PFSK-1 (cell line): Measurements from ENCODE around the gene IGSF23.

Experiments used
- FOXP2 ChIP-seq: optimal IDR thresholded peaks from 2 replicates; pipeline ENCODE3; 2011; ENCODE audit warnings: borderline replicate concordance, control low read depth, inconsistent platforms; ENCODE audit not compliant: insufficient read depth; ENCODE audit errors: extremely low read length, extremely low read depth
- POLR2AphosphoS5 ChIP-seq: IDR thresholded peaks from 2 replicates; pipeline ENCODE4 v1.6.1; 2012; ENCODE audit warnings: low read depth, mild to moderate bottlenecking, control low read depth, low read length, moderate library complexity
- SIN3A ChIP-seq: IDR thresholded peaks from 2 replicates; pipeline ENCODE4 v1.6.1; 2012; ENCODE audit warnings: mild to moderate bottlenecking, low read length, moderate library complexity, borderline replicate concordance; ENCODE audit not compliant: insufficient read depth
- TAF1 ChIP-seq: IDR thresholded peaks from 2 replicates; pipeline ENCODE4 v1.6.1; 2012; ENCODE audit warnings: low read length, control low read depth, borderline replicate concordance; ENCODE audit not compliant: insufficient read depth
- TF ChIP-seq, protein P1 (sequence below), 2 experiments: IDR thresholded peaks; 2 replicates each; pipeline versions ENCODE4 v1.6.1 to v1.8.0; 2011 to 2012; ENCODE audit warnings: low read depth in 2 of 2, low read length in 2 of 2, control low read depth in 1 of 2, inconsistent platforms in 1 of 2, mild to moderate bottlenecking in 1 of 2, moderate library complexity in 1 of 2; ENCODE audit not compliant: insufficient read depth in 1 of 2

IGSF23 gene

DNA sequence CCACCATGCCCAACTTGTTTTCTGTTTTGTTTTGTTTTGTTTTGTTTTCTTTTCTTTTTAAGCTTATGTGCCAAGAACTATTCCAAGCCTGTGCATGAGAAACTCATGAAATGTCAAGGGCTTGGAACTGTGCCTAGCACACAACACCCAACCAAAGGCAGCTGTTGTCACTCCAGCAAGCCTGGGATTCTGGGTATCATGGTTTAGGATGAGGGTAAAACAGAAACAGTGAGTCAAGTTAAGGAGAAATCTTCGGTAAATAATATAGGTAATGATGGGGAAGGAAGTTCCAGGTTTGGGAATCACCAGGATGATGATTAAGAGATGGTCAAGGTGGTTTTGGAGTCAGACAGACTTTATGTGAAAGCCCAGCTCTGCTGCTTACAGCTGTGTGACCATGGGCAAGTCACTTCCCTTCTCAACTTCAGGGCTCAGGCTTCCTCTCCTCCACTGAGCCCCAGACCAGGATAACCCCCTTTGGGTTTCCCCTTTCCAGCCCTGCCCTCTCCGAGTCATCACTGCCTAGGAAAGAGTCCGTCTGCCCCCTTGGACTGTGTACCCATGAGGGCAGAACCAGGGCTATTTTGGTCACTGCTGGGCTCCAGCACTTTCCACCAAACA lies 35.4 kb downstream of the IGSF23 start:
- TF ChIP-seq, protein P1, sequence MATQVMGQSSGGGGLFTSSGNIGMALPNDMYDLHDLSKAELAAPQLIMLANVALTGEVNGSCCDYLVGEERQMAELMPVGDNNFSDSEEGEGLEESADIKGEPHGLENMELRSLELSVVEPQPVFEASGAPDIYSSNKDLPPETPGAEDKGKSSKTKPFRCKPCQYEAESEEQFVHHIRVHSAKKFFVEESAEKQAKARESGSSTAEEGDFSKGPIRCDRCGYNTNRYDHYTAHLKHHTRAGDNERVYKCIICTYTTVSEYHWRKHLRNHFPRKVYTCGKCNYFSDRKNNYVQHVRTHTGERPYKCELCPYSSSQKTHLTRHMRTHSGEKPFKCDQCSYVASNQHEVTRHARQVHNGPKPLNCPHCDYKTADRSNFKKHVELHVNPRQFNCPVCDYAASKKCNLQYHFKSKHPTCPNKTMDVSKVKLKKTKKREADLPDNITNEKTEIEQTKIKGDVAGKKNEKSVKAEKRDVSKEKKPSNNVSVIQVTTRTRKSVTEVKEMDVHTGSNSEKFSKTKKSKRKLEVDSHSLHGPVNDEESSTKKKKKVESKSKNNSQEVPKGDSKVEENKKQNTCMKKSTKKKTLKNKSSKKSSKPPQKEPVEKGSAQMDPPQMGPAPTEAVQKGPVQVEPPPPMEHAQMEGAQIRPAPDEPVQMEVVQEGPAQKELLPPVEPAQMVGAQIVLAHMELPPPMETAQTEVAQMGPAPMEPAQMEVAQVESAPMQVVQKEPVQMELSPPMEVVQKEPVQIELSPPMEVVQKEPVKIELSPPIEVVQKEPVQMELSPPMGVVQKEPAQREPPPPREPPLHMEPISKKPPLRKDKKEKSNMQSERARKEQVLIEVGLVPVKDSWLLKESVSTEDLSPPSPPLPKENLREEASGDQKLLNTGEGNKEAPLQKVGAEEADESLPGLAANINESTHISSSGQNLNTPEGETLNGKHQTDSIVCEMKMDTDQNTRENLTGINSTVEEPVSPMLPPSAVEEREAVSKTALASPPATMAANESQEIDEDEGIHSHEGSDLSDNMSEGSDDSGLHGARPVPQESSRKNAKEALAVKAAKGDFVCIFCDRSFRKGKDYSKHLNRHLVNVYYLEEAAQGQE (IDR thresholded peaks at IDR 0.05; ENCODE audit: insufficient read depth in 1 of 2, low read depth in 2 of 2, low read length in 2 of 2): no peak
- no peak for TF ChIP-seq TAF1
- TF ChIP-seq FOXP2: no peak
- no peak for TF ChIP-seq SIN3A
- TF ChIP-seq POLR2AphosphoS5: no peak

DNA sequence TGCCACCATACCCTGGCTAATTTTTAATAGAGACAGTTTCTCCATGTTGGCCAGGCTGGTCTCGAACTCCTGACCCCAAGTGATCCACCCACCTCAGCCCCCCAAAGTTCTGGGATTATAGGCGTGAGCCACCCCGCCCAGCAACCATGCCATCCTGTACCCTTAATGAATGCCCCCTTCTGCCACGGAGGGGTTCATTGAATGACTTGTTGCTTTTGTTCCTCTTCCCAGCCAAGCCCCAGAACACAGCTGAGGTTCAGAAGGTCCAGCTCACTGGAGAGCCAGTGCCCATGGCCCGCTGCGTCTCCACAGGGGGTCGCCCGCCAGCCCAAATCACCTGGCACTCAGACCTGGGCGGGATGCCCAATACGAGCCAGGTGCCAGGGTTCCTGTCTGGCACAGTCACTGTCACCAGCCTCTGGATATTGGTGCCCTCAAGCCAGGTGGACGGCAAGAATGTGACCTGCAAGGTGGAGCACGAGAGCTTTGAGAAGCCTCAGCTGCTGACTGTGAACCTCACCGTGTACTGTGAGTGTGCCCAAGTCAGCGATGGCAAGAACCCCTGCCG lies 36.3 kb downstream of the IGSF23 start:
- TF ChIP-seq POLR2AphosphoS5: no peak
- no peak for TF ChIP-seq TAF1
- TF ChIP-seq FOXP2: no peak
- TF ChIP-seq, protein P1 (IDR thresholded peaks at IDR 0.05; ENCODE audit: insufficient read depth in 1 of 2, low read depth in 2 of 2, low read length in 2 of 2): no peak
- TF ChIP-seq SIN3A: no peak

DNA sequence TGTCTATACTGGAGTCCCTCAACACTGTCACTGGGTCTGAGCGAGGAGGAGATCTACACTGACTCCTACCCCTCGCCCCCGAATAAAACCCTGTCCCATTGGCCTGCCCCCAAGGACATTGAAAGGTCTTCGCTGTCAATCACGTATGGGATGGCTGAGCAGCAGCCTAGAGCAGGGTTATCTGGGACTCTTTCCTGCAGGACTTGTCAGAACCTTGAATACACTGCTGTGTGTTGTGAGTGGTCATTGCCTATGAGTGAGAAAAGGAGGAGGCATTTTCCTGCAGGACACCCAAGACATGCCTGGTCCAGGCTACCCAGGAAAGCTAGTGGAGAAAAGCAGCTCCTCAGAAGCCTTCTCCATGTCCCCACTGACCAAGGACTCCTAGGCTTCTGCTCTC lies 40.0 kb downstream of the IGSF23 start:
- TF ChIP-seq POLR2AphosphoS5: no peak
- no peak for TF ChIP-seq FOXP2
- no peak for TF ChIP-seq SIN3A
- TF ChIP-seq, protein P1 (IDR thresholded peaks at IDR 0.05; ENCODE audit: insufficient read depth in 1 of 2, low read depth in 2 of 2, low read length in 2 of 2): no peak
- TF ChIP-seq TAF1: no peak

DNA sequence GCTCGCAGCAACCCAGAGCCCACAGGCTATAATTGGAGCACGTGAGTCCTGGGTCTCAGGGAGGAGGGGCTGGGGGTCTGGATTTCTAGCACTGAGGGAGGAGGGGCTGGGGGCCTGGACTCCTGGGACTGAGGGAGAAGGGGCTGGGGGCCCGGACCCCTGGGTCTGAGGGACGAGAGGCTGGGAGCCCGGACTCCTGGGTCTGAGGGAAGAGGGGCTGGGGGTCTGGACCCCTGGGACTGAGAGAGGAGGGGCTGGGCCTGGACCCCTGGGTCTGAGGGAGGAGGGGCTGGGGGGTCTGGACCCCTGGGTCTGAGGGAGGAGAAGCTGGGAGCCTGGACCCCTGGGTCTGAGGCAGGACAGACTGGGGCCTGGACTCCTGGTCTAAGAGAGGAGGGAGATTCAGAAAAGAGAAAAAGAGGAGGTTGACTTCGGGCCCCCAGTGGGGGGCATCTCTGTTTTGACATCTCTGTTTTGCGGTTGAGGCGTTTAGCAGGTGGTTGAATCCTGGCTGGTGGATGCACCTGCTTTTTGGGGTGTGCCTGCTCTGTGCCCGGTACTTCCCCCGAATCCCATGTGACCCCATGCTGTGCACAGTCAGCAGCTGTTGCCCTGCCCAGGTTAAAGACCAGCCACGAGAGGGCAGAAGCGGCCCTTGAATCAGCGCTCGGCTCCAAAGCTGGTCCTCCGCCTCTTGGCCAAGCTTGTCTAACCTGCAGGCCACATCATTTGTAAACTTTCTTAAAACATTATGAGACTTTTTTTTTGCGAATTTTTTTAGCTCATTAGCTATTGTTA lies 40.8 kb downstream of the IGSF23 start:
- TF ChIP-seq FOXP2: peak; percentile 42
- TF ChIP-seq, protein P1 (IDR thresholded peaks at IDR 0.05; ENCODE audit: insufficient read depth in 1 of 2, low read depth in 2 of 2, low read length in 2 of 2): no peak
